ENCODE measurements around the gene ZNF622.

DNA sequence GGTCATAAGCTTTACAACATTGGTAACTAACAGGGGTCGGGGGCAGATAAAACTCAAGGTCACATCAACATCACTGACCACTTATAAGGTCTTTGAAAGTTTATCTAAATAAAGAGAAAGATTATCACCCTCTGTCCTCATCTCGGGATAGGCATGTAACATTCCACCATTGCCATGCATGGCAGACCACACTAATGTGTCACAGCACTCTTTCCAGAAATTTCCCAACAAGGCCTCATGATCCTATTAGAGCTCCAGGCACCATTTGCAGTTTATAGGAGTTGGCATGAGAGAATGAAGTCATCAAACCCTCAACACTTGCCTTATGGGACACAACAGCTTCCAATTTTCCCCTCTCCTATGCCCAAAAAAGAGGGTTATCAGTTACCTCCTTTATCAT, 31.9 kb upstream of the ZNF622 start:
- TF ChIP-seq EZH2phosphoT487 (IDR thresholded peaks at IDR 0.05; ENCODE audit: low read depth) (no peak), CTCF (IDR thresholded peaks at IDR 0.05; ENCODE audit: low read depth, low read length) (no peak)
